Hepatocyte (in vitro differentiated cells): ENCODE data around the gene BRINP2.

Experiments used
- CTCF ChIP-seq: fragments of 200-600 bp; sonication (generic); IDR thresholded peaks from 2 replicates; pipeline ENCODE4 v1.5.1; 2016; ENCODE audit warnings: antibody characterized with exemption, mild to moderate bottlenecking; ENCODE audit not compliant: poor library complexity
- EZH2 ChIP-seq: fragments of 200-600 bp; sonication (generic); IDR thresholded peaks from 2 replicates; pipeline ENCODE4 v1.6.1; 2016; ENCODE audit warnings: antibody characterized with exemption, mild to moderate bottlenecking, borderline replicate concordance

GRCh38 chr1:177165069-177165439 is 5.7 kb upstream of the BRINP2 start:
- no peak for TF ChIP-seq CTCF
- TF ChIP-seq EZH2: no peak
